ENCODE results near the gene FAM219A.

FAM219A gene

GRCh38 chr9:34452568-34452967 lies 5.8 kb downstream of the FAM219A start:
- no peak for DNase-seq (ENCODE audit: low read depth)
- no peak overlapping the region for H3K4me3 ChIP-seq (ENCODE audit: control insufficient read depth, low read depth, low read length)
- TF ChIP-seq CTCF (conservative IDR thresholded peaks at IDR 0.05; ENCODE audit: control insufficient read depth, insufficient read depth, low read depth, low read length) = no peak

DNA sequence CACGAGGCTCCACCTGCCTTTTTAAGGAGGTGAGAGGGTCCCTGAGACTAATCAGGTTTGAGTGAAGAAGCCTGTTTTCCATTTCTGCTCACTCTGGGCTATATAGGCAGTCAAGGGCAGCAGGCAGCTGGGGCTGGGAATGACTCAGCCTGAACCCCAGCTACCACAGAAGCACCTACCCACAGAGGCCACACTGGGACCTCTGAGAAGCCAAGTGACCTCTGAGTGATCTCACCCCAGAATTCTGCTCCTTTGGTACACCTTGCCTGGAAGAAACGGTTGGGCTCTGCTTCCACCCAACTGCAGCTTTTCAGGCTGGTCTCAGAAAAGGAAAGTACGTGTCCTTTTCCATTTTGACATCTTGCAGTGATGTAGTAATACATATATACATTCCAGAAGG lies 6.8 kb downstream of the FAM219A start:
- no peak overlapping the region for H3K4me3 ChIP-seq (ENCODE audit: control insufficient read depth, low read depth, low read length)
- no peak for TF ChIP-seq CTCF (conservative IDR thresholded peaks at IDR 0.05; ENCODE audit: control insufficient read depth, insufficient read depth, low read depth, low read length)
- peak; percentile 35 for DNase-seq (ENCODE audit: low read depth)

DNA sequence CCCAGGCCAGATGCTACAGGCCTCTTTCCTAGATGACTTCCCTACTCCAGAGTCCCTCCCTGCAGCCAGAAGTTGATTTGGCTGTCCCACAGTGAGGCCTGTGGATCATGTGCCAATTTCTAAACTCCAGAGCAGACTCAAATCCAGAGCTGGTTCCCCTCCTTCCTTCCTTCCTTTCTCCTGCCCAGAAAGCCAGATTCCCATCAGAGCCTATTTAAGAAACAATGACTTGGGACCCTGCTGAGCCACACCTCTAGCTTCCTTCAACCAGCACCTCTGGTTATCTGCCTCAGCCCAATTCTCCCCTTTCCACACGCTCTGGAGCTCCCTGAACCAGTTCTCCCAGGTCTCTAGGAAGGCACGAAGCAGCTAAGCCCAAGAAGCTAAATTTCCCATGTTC lies 7.2 kb downstream of the FAM219A start:
- TF ChIP-seq CTCF (conservative IDR thresholded peaks at IDR 0.05; ENCODE audit: control insufficient read depth, insufficient read depth, low read depth, low read length) = no peak
- H3K4me3 ChIP-seq (ENCODE audit: control insufficient read depth, low read depth, low read length) = no peak overlapping the region
- no peak for DNase-seq (ENCODE audit: low read depth)

DNA sequence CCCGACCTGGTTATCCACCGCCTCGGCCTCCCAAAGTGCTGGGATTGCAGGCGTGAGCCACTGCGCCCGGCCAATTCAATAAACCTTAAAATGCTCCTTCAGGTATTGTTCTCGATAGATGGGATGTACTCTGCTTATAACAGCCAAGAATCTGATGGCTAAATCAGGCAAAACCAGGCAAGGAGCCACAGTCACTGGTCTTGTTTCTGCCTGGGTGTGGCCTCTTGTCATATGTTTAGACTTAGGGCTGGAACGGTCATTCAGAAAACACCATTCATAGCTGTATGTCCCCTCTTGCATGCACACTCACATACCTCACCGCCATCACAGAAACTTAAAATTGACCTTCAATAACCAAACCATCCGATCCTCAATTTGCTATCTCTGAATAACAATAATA lies 7.7 kb downstream of the FAM219A start:
- H3K4me3 ChIP-seq (ENCODE audit: control insufficient read depth, low read depth, low read length) = no peak overlapping the region
- no peak for DNase-seq (ENCODE audit: low read depth)
- TF ChIP-seq CTCF (conservative IDR thresholded peaks at IDR 0.05; ENCODE audit: control insufficient read depth, insufficient read depth, low read depth, low read length) = no peak

DNA sequence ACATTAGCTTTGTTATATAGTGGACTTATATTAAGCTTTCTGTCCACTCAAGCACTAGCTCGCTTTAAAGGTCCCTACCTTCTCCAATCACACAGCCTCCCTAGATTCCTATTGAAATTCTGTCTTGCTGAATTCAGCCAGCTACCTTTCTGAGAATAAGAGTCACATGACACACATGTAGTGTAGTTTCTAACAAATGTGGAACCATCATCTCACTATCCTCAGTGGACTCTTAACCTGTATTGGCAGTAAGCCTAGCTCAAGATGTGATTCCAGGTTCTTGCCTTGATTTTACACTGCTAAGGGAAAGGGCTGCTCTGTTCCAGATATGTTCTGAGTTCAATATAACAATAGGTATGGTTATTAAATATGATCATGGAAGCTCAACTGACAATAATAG lies 11.4 kb downstream of the FAM219A start:
- no peak for TF ChIP-seq CTCF (conservative IDR thresholded peaks at IDR 0.05; ENCODE audit: control insufficient read depth, insufficient read depth, low read depth, low read length)
- no peak overlapping the region for H3K4me3 ChIP-seq (ENCODE audit: control insufficient read depth, low read depth, low read length)
- DNase-seq (ENCODE audit: low read depth) = no peak

- H3K4me3 ChIP-seq (ENCODE audit: control insufficient read depth, low read depth, low read length) = no peak overlapping the region
- no peak for TF ChIP-seq CTCF (conservative IDR thresholded peaks at IDR 0.05; ENCODE audit: control insufficient read depth, insufficient read depth, low read depth, low read length)
- peak; percentile 36 for DNase-seq (ENCODE audit: low read depth)
These were observed 11.9 kb downstream of the FAM219A start for GRCh38 chr9:34446468-34446891.

- H3K4me3 ChIP-seq (ENCODE audit: control insufficient read depth, low read depth, low read length) = no peak overlapping the region
- TF ChIP-seq CTCF (conservative IDR thresholded peaks at IDR 0.05; ENCODE audit: control insufficient read depth, insufficient read depth, low read depth, low read length) = no peak
- DNase-seq (ENCODE audit: low read depth) = no peak
These were observed 14.4 kb downstream of the FAM219A start for GRCh38 chr9:34443976-34444375.

Data from fibroblast of mammary gland (primary cell).